GM23248 (cell line): ENCODE data around the gene ARL16. TPM values are rescaled to one million over a fixed set of nuclear protein-coding genes. Genes with fewer than 3 reads are reported as not detected.

Source experiments
- DNase-seq: peaks from one replicate; pipeline ENCODE4 v3.0.0-alpha.2; 2015
- H2AFZ ChIP-seq: fragments of 200-600 bp; sonication (generic); 2 replicates; pipeline ENCODE4 v1.6.1; 2016; ENCODE audit warnings: antibody characterized with exemption
- H3F3A ChIP-seq: fragments of 200-600 bp; sonication (generic); 2 replicates; pipeline ENCODE4 v1.6.1; 2016; ENCODE audit warnings: mild to moderate bottlenecking, antibody characterized with exemption, mixed run types; ENCODE audit not compliant: insufficient read depth
- H3K27ac ChIP-seq: fragments of 200-600 bp; sonication (generic); 2 replicates; pipeline ENCODE4 v1.5.1; 2016; ENCODE audit warnings: mild to moderate bottlenecking
- H3K27me3 ChIP-seq: fragments of 200-600 bp; sonication (generic); replicated peaks from 2 replicates; pipeline ENCODE4 v1.6.1; 2016; ENCODE audit warnings: mild to moderate bottlenecking; ENCODE audit not compliant: insufficient read depth
- H3K36me3 ChIP-seq: fragments of 200-600 bp; sonication (generic); 2 replicates; pipeline ENCODE4 v1.6.1; 2016; ENCODE audit warnings: low read depth, mild to moderate bottlenecking
- H3K4me1 ChIP-seq: fragments of 200-600 bp; sonication (generic); 2 replicates; pipeline ENCODE4 v1.6.1; 2016; ENCODE audit warnings: mild to moderate bottlenecking; ENCODE audit not compliant: insufficient read depth
- H3K4me2 ChIP-seq: fragments of 200-600 bp; sonication (generic); one replicate; pipeline ENCODE4 v1.6.1; 2016; ENCODE audit warnings: mild to moderate bottlenecking; ENCODE audit not compliant: unreplicated experiment
- H3K4me3 ChIP-seq: fragments of 200-600 bp; sonication (generic); 2 replicates; pipeline ENCODE4 v1.5.1; 2016; ENCODE audit warnings: mild to moderate bottlenecking
- H3K79me2 ChIP-seq: fragments of 200-600 bp; sonication (generic); 2 replicates; pipeline ENCODE4 v1.6.1; 2016; ENCODE audit warnings: mild to moderate bottlenecking; ENCODE audit not compliant: insufficient read depth
- H3K9ac ChIP-seq: fragments of 200-600 bp; sonication (generic); 2 replicates; pipeline ENCODE4 v1.6.1; 2016; ENCODE audit warnings: mild to moderate bottlenecking
- H3K9me2 ChIP-seq: fragments of 200-600 bp; sonication (generic); 2 replicates; pipeline ENCODE4 v1.6.1; 2016; ENCODE audit warnings: mixed run types, mild to moderate bottlenecking, moderate library complexity; ENCODE audit not compliant: insufficient read depth
- H3K9me3 ChIP-seq: fragments of 200-600 bp; sonication (generic); one replicate; pipeline ENCODE4 v1.6.1; 2017; ENCODE audit warnings: low read depth
- H4K20me1 ChIP-seq: fragments of 200-600 bp; sonication (generic); 2 replicates; pipeline ENCODE4 v1.6.0; 2016; ENCODE audit not compliant: insufficient read depth
- EZH2 ChIP-seq: fragments of 200-600 bp; sonication (generic); IDR thresholded peaks from 2 replicates; pipeline ENCODE4 v1.6.1; 2018; ENCODE audit warnings: antibody characterized with exemption, mild to moderate bottlenecking; ENCODE audit not compliant: insufficient read depth, poor library complexity, severe bottlenecking
- EZH2phosphoT487 ChIP-seq: fragments of 200-600 bp; sonication (generic); IDR thresholded peaks from 2 replicates; pipeline ENCODE4 v1.6.1; 2018; ENCODE audit warnings: antibody characterized with exemption, moderate library complexity, mild to moderate bottlenecking, low read depth; ENCODE audit not compliant: insufficient read depth
- WGBS, 2 experiments: methylation state at CpG; one replicate each; pipeline ENCODE4 v1.1.6; 2015 to 2017; ENCODE audit warnings: low lambda C conversion rate in 2 of 2, low coverage in 1 of 2; ENCODE audit errors: missing lambda C conversion rate in 2 of 2; 5-methylcytosine and 5-hydroxymethylcytosine counted together
- in situ Hi-C: fragments of 300-500 bp; cut with MboI; formaldehyde crosslinking; loops from 2 replicates; pipeline ENCODE4 v1.15.0; 2020
- polyA plus RNA-seq: library from polyadenylated mRNA; unstranded; fragments of >200 nt; fragmentation: Nextera tagmentation; extraction: Ambion mirVana; gene quantifications from 2 replicates; pipeline ENCODE4 v1.2.1, GENCODE V29; 2016
- total RNA-seq: library from RNA; depleted of rRNA; stranded (reverse); fragments of >200 nt; shearing (Covaris generic); gene quantifications from 2 replicates; pipeline ENCODE4 v1.2.3, GENCODE V29; 2014

Gene ARL16
- total and polyA plus RNA-seq, 2 experiments from 2014 or later = 45.6 to 70.8 TPM

GRCh38 chr17:81715872-81716673, 32.5 kb upstream of the ARL16 start:
- H3K4me3 ChIP-seq = no peak overlapping the region
- H2AFZ ChIP-seq = no peak overlapping the region
- in situ Hi-C loops = no loop called here
- H3K4me1 ChIP-seq = peaks cover 10% of the 10 kb centered on the region
- WGBS, 2 experiments = 85 to 87% methylated on average over 36 to 41 of the region's 43 CpGs
- DNase-seq = no peak
- no peaks in the 10 kb centered on the region for H4K20me1 ChIP-seq
- no peak overlapping the region for H3K27ac ChIP-seq
- H3K9me3 ChIP-seq = no peaks in the 10 kb centered on the region
- TF ChIP-seq EZH2 (no peak), EZH2phosphoT487 (no peak)
- no peak overlapping the region for H3K9ac ChIP-seq
- H3F3A ChIP-seq = no peaks in the 10 kb centered on the region
- H3K27me3 ChIP-seq = no peaks in the 10 kb centered on the region
- no peaks in the 10 kb centered on the region for H3K79me2 ChIP-seq
- no peak overlapping the region for H3K4me2 ChIP-seq
- no peaks in the 10 kb centered on the region for H3K36me3 ChIP-seq
- H3K9me2 ChIP-seq = no peaks in the 10 kb centered on the region

DNA sequence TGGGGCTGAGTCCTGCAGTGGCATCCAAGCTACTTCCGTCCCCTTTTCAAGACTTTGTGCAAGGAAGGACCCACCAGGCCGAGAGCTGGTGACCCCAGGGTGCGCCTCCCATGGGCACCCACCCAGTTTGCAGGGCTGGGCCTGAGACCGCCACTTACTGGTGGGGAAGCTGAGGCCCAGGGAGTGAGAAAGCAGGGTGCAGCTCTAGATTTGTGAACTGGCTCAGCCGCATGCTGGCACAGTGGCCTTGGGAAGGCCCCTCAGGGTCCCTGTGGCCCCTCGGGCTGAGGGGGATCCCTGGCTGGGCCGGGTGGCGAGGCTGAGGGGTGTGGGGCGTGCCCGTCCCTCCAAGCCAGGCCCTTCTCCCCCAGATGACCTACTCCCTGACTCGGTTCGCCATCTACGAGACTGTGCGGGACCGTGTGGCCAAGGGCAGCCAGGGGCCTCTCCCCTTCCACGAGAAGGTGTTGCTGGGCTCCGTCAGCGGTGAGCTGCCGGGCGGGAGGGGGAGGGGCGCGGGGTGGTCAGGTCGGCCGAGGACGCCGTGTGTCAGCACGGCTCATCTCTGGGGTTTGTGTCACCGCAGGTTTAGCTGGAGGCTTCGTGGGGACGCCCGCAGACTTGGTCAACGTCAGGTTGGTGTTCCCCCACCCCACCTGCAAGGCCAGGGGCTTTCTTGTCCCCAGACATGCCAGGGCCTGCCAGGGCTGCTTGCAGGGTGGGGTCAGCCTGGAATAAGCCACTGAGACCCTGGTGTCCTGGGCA, 31.7 kb upstream of the ARL16 start:
- Histone ChIP-seq H3K9ac (no peak overlapping the region), H3K27ac (no peak overlapping the region), H3K4me2 (no peak overlapping the region), H3K9me2 (no peaks in the 10 kb centered on the region), H2AFZ (no peak overlapping the region), H3K79me2 (no peaks in the 10 kb centered on the region), H3K9me3 (no peaks in the 10 kb centered on the region), H3K27me3 (no peaks in the 10 kb centered on the region), H3F3A (no peaks in the 10 kb centered on the region), H3K4me3 (no peak overlapping the region), H3K4me1 (peaks cover 16% of the 10 kb centered on the region), H4K20me1 (no peaks in the 10 kb centered on the region), H3K36me3 (no peaks in the 10 kb centered on the region)
- TF ChIP-seq EZH2 = no peak
- no peak for TF ChIP-seq EZH2phosphoT487
- in situ Hi-C loops = no loop called here
- 95 to 97% methylated on average over 15 to 31 of the region's 32 CpGs for whole genome bisulfite sequencing, 2 experiments
- no peak for DNase-seq

- WGBS, 2 experiments = 95 to 96% methylated on average over 37 to 39 of the region's 39 CpGs
- no peak for DNase-seq
These were observed 31.0 kb upstream of the ARL16 start for GRCh38 chr17:81714412-81715106.

More at GRCh38 chr17:81714412-81715106, 31.0 kb upstream of the ARL16 start:
- no peak overlapping the region for H3K9ac ChIP-seq
- no peaks in the 10 kb centered on the region for H4K20me1 ChIP-seq
- H3K4me3 ChIP-seq = no peak overlapping the region
- peaks cover 16% of the 10 kb centered on the region for H3K4me1 ChIP-seq
- H3K27ac ChIP-seq = no peak overlapping the region
- no peaks in the 10 kb centered on the region for H3K79me2 ChIP-seq
- TF ChIP-seq EZH2phosphoT487 (no peak), EZH2 (no peak)
- H3F3A ChIP-seq = no peaks in the 10 kb centered on the region
- H2AFZ ChIP-seq = no peak overlapping the region
- H3K9me2 ChIP-seq = no peaks in the 10 kb centered on the region
- no peaks in the 10 kb centered on the region for H3K36me3 ChIP-seq
- no peaks in the 10 kb centered on the region for H3K9me3 ChIP-seq
- no peaks in the 10 kb centered on the region for H3K27me3 ChIP-seq
- in situ Hi-C loops = no loop called here
- H3K4me2 ChIP-seq = no peak overlapping the region
